Measurements from ENCODE around the gene RNF152.

GRCh38 chr18:61841706-61842105 is 51.1 kb downstream of the RNF152 start:
- TF ChIP-seq POLR2A (IDR thresholded peaks at IDR 0.05; ENCODE audit: insufficient read depth in 1 of 2, low read depth in 2 of 2, low read length in 2 of 2) (no peak), XRCC5 (optimal IDR thresholded peaks at IDR 0.05; ENCODE audit: low read length) (no peak)
- TF ChIP-seq, protein P1, sequence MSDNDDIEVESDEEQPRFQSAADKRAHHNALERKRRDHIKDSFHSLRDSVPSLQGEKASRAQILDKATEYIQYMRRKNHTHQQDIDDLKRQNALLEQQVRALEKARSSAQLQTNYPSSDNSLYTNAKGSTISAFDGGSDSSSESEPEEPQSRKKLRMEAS (IDR thresholded peaks at IDR 0.05): no peak
